HL-60 (cell line): ENCODE results near the gene TOP1.

Experiments
- DNase-seq, 2 experiments: peaks; one replicate each; pipeline ENCODE4 v3.0.0-alpha.2; 2010 to 2020; ENCODE audit warnings: low read depth in 1 of 2, low spot score in 1 of 2
- H3K27ac ChIP-seq: fragments of 250-450 bp; sonication (Bioruptor Pico); replicated peaks from 2 replicates; pipeline ENCODE4 v1.5.1; 2020; ENCODE audit warnings: mild to moderate bottlenecking, moderate library complexity
- H3K27me3 ChIP-seq: fragments of 250-450 bp; sonication (Bioruptor Pico); 2 replicates; pipeline ENCODE4 v1.5.1; 2021; ENCODE audit warnings: mild to moderate bottlenecking, moderate library complexity; ENCODE audit not compliant: insufficient read depth, poor library complexity, severe bottlenecking
- H3K4me3 ChIP-seq: replicated peaks from 2 replicates; pipeline ENCODE4 v1.5.1; 2011; ENCODE audit warnings: mild to moderate bottlenecking, control low read depth, low read length; ENCODE audit not compliant: insufficient read depth
- GABPA ChIP-seq: IDR thresholded peaks from 2 replicates; pipeline ENCODE4 v1.6.1; 2012; ENCODE audit warnings: low read depth
- POLR2AphosphoS5 ChIP-seq: IDR thresholded peaks from 2 replicates; pipeline ENCODE4 v1.6.1; 2012; ENCODE audit warnings: low read depth
- SPI1 ChIP-seq: IDR thresholded peaks from 2 replicates; pipeline ENCODE4 v1.6.1; 2012; ENCODE audit warnings: low read depth, mild to moderate bottlenecking, borderline replicate concordance
- TF ChIP-seq, protein P1 (sequence below): IDR thresholded peaks from 2 replicates; pipeline ENCODE4 v1.6.1; 2012; ENCODE audit warnings: low read depth; ENCODE audit not compliant: insufficient replicate concordance
- TF ChIP-seq, protein P2 (sequence below): IDR thresholded peaks from one replicate; pipeline ENCODE4 v1.5.1; 2011; ENCODE audit warnings: low read length, control low read depth, inconsistent platforms; ENCODE audit not compliant: insufficient read depth

TOP1 gene

GRCh38 chr20:40993794-40994540 lies 34.7 kb upstream of the TOP1 start:
- H3K27ac ChIP-seq, result no peak overlapping the region
- TF ChIP-seq, protein P1, sequence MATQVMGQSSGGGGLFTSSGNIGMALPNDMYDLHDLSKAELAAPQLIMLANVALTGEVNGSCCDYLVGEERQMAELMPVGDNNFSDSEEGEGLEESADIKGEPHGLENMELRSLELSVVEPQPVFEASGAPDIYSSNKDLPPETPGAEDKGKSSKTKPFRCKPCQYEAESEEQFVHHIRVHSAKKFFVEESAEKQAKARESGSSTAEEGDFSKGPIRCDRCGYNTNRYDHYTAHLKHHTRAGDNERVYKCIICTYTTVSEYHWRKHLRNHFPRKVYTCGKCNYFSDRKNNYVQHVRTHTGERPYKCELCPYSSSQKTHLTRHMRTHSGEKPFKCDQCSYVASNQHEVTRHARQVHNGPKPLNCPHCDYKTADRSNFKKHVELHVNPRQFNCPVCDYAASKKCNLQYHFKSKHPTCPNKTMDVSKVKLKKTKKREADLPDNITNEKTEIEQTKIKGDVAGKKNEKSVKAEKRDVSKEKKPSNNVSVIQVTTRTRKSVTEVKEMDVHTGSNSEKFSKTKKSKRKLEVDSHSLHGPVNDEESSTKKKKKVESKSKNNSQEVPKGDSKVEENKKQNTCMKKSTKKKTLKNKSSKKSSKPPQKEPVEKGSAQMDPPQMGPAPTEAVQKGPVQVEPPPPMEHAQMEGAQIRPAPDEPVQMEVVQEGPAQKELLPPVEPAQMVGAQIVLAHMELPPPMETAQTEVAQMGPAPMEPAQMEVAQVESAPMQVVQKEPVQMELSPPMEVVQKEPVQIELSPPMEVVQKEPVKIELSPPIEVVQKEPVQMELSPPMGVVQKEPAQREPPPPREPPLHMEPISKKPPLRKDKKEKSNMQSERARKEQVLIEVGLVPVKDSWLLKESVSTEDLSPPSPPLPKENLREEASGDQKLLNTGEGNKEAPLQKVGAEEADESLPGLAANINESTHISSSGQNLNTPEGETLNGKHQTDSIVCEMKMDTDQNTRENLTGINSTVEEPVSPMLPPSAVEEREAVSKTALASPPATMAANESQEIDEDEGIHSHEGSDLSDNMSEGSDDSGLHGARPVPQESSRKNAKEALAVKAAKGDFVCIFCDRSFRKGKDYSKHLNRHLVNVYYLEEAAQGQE, result no peak
- TF ChIP-seq GABPA (no peak), SPI1 (no peak), POLR2AphosphoS5 (no peak)
- TF ChIP-seq, protein P2, sequence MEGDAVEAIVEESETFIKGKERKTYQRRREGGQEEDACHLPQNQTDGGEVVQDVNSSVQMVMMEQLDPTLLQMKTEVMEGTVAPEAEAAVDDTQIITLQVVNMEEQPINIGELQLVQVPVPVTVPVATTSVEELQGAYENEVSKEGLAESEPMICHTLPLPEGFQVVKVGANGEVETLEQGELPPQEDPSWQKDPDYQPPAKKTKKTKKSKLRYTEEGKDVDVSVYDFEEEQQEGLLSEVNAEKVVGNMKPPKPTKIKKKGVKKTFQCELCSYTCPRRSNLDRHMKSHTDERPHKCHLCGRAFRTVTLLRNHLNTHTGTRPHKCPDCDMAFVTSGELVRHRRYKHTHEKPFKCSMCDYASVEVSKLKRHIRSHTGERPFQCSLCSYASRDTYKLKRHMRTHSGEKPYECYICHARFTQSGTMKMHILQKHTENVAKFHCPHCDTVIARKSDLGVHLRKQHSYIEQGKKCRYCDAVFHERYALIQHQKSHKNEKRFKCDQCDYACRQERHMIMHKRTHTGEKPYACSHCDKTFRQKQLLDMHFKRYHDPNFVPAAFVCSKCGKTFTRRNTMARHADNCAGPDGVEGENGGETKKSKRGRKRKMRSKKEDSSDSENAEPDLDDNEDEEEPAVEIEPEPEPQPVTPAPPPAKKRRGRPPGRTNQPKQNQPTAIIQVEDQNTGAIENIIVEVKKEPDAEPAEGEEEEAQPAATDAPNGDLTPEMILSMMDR, result no peak
- no peaks in the 10 kb centered on the region for H3K27me3 ChIP-seq
- DNase-seq, result no peak
- no peak overlapping the region for H3K4me3 ChIP-seq

GRCh38 chr20:40996326-40996725 lies 32.3 kb upstream of the TOP1 start:
- Histone ChIP-seq H3K4me3 (no peak overlapping the region), H3K27me3 (no peaks in the 10 kb centered on the region), H3K27ac (no peak overlapping the region)
- TF ChIP-seq POLR2AphosphoS5 (no peak), SPI1 (no peak), GABPA (no peak)
- TF ChIP-seq, protein P1, result no peak
- TF ChIP-seq, protein P2, result no peak
- no peak for DNase-seq

- no peak overlapping the region for H3K27ac ChIP-seq
Measured at GRCh38 chr20:40997116-40997515, 31.5 kb upstream of the TOP1 start.

More at GRCh38 chr20:40997116-40997515, 31.5 kb upstream of the TOP1 start:
- no peak for DNase-seq
- Histone ChIP-seq H3K4me3 (no peak overlapping the region), H3K27me3 (no peaks in the 10 kb centered on the region)
- TF ChIP-seq, protein P1, result no peak
- no peak for TF ChIP-seq POLR2AphosphoS5
- TF ChIP-seq GABPA, result no peak
- TF ChIP-seq SPI1, result no peak
- TF ChIP-seq, protein P2, result no peak
